Measurements from ENCODE around the gene CEP57L1. TPM values are rescaled to one million over a fixed set of nuclear protein-coding genes. Genes with fewer than 3 reads are reported as not detected.

CEP57L1 gene
- total RNA-seq, 4 donors from 2014 or later, result 8.6 to 25.6 (median 23.5) TPM

DNA sequence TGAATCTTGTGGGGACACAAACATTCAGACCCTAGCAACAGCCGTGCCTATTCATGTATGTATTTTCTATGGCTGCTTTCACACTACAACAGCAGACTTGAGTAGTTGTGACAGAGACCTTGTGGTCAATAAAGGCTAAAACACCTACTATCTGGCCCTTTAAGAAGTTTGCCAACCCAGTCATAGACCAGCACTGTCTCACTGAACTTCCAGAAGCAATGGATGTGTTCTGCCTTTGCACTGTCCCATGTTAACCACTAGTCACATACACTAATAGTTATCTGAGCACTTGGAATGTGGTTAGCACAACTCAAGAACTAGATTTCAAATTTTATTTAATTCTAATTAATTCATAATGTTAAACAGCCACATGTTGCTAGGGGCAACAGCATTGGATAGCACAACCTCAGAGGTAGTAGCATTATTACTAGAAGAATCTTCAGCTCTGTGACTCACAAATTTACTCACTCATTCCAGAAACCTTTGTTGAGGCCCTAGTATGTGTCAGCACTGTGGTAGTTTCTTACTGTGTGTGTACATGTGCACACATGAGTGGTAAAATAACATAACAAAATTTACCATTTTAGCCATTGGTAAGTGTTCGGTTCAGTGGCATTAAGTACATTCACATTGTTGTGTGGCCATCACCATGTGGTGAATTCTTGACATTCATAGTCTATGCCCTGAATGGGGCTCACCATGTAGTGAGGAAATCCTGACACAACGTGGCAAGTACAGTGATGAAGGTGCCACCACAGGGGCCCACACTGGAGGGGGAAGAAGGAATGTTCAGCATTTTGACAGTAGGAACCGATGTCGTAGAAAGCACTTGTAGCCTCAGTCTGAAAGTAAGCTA, 107.3 kb downstream of the CEP57L1 start:
- TF ChIP-seq, protein P1, sequence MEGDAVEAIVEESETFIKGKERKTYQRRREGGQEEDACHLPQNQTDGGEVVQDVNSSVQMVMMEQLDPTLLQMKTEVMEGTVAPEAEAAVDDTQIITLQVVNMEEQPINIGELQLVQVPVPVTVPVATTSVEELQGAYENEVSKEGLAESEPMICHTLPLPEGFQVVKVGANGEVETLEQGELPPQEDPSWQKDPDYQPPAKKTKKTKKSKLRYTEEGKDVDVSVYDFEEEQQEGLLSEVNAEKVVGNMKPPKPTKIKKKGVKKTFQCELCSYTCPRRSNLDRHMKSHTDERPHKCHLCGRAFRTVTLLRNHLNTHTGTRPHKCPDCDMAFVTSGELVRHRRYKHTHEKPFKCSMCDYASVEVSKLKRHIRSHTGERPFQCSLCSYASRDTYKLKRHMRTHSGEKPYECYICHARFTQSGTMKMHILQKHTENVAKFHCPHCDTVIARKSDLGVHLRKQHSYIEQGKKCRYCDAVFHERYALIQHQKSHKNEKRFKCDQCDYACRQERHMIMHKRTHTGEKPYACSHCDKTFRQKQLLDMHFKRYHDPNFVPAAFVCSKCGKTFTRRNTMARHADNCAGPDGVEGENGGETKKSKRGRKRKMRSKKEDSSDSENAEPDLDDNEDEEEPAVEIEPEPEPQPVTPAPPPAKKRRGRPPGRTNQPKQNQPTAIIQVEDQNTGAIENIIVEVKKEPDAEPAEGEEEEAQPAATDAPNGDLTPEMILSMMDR (IDR thresholded peaks at IDR 0.05), result no peak
- TF ChIP-seq POLR2A (IDR thresholded peaks at IDR 0.05), result no peak
- no peaks in the 10 kb centered on the region for H3K36me3 ChIP-seq
- no peaks in the 10 kb centered on the region for H3K27me3 ChIP-seq
- no peak overlapping the region for H3K4me3 ChIP-seq
- H3K27ac ChIP-seq, result no peak overlapping the region
- DNase-seq, result no peak
- H3K4me1 ChIP-seq, result no peaks in the 10 kb centered on the region
- no peaks in the 10 kb centered on the region for H3K9me3 ChIP-seq

DNA sequence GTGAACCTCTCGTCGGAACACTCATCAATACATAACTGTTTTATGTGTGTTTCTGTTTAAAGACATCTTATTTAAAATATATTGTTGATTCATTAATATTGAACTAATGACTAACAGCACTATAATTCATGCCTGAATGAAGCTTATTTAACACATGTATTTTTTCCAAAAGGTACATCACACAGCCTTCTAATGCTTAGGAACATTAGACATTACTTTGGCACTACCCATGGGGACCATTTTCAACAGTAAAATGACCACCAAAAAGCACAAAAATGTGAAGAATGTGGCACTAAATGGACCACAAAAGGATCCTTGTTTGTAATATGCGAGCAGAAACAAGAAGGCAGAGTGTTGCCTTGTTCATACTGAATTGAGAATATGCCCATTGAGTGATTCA, 109.2 kb downstream of the CEP57L1 start:
- H3K4me3 ChIP-seq, result no peak overlapping the region
- H3K9me3 ChIP-seq, result no peaks in the 10 kb centered on the region
- no peak overlapping the region for H3K27ac ChIP-seq
- no peaks in the 10 kb centered on the region for H3K4me1 ChIP-seq
- TF ChIP-seq, protein P1 (IDR thresholded peaks at IDR 0.05), result no peak
- TF ChIP-seq POLR2A (IDR thresholded peaks at IDR 0.05), result no peak
- DNase-seq, result no peak
- H3K36me3 ChIP-seq, result no peaks in the 10 kb centered on the region
- H3K27me3 ChIP-seq, result no peaks in the 10 kb centered on the region

- no peak overlapping the region for H3K4me3 ChIP-seq
- no peak for TF ChIP-seq POLR2A (IDR thresholded peaks at IDR 0.05)
- TF ChIP-seq, protein P1 (IDR thresholded peaks at IDR 0.05), result no peak
- no peaks in the 10 kb centered on the region for H3K36me3 ChIP-seq
- H3K27ac ChIP-seq, result no peak overlapping the region
- H3K27me3 ChIP-seq, result no peaks in the 10 kb centered on the region
- no peaks in the 10 kb centered on the region for H3K9me3 ChIP-seq
- H3K4me1 ChIP-seq, result no peaks in the 10 kb centered on the region
- no peak for DNase-seq
Observed at GRCh38 chr6:109212683-109213082, 117.4 kb downstream of the CEP57L1 start.

Small RNAs within 50 kb of the gene (small RNA-seq; reads per million reads assigned to genes)
- gene RNU6-653P, result 0 reads per million in 2 donors

Other genes starting within 250 kb of the CEP57L1 start
- gene ARMC2, start 247.1 kb upstream of the CEP57L1 start, total RNA-seq, result 10 to 100 TPM in 1 of 4 donors, 1 to 10 TPM in 2, under 1 TPM in 1; 0.53 to 29.7 (median 4.4) TPM
- 10 to 100 TPM; 22.8 to 87.5 (median 43.4) TPM for gene SESN1, start 661 bp upstream of the CEP57L1 start, total RNA-seq

Data from Peyer's patch (tissue), 4 donors.